Lower leg skin (tissue), 3 donors: Measurements from ENCODE around the gene SGCE.

ENCODE experiments used
- CTCF ChIP-seq, 3 donors: fragments of 450-650 bp; IDR thresholded peaks; one replicate each; pipeline ENCODE4 v1.5.1; 2016; ENCODE audit warnings: antibody characterized with exemption in 3 of 3, mild to moderate bottlenecking in 3 of 3, moderate library complexity in 2 of 3
- POLR2A ChIP-seq, 2 donors: fragments of 450-650 bp; IDR thresholded peaks; one replicate each; pipeline ENCODE4 v1.6.1; 2016 to 2017; ENCODE audit warnings: antibody characterized with exemption in 2 of 2, mild to moderate bottlenecking in 1 of 2, moderate library complexity in 1 of 2

- no peak for TF ChIP-seq CTCF (IDR thresholded peaks at IDR 0.05)
- TF ChIP-seq POLR2A (IDR thresholded peaks at IDR 0.05), result no peak
Observed at GRCh38 chr7:94655848-94656657, at the start of gene SGCE.
